Posterior vena cava (tissue), 2 donors: ENCODE data around the gene ACSF3. TPM values are rescaled to one million over a fixed set of nuclear protein-coding genes. Genes with fewer than 3 reads are reported as not detected.
A peak's percentile ranks its signal among the peaks of the same experiment; 100 is the strongest.
"Not testable (repeated sequence)": the region's sequence is repeated elsewhere in the genome, so short reads cannot be mapped to it uniquely, and the experiment has no call there.

Experiments
- DNase-seq: peaks from one replicate; pipeline ENCODE4 v3.0.0-alpha.2; 2020; ENCODE audit warnings: low spot score
- intact Hi-C, 2 donors: fragments of 100-400 bp; cut with DNase I; formaldehyde crosslinking; loops; one replicate each; pipeline versions ENCODE4 v1.14.1 to v1.14.2; 2022 to 2023
- total RNA-seq, 2 donors: library from RNA; stranded (reverse); fragmentation: NEBNext Ultra II Directional; extraction: Animal tissue kit (Norgen Biotek cat#: 25700); gene quantifications; one replicate each; pipeline ENCODE4 v1.2.1, GENCODE V29; 2021
- donor health status: DM: yes; HTN: yes; CAD: no.
- donor health status: DM: yes; HTN: yes; CAD: no.

Gene ACSF3
- total RNA-seq, 2 donors from 2014 or later, result 19.1 to 21.4 TPM

DNA sequence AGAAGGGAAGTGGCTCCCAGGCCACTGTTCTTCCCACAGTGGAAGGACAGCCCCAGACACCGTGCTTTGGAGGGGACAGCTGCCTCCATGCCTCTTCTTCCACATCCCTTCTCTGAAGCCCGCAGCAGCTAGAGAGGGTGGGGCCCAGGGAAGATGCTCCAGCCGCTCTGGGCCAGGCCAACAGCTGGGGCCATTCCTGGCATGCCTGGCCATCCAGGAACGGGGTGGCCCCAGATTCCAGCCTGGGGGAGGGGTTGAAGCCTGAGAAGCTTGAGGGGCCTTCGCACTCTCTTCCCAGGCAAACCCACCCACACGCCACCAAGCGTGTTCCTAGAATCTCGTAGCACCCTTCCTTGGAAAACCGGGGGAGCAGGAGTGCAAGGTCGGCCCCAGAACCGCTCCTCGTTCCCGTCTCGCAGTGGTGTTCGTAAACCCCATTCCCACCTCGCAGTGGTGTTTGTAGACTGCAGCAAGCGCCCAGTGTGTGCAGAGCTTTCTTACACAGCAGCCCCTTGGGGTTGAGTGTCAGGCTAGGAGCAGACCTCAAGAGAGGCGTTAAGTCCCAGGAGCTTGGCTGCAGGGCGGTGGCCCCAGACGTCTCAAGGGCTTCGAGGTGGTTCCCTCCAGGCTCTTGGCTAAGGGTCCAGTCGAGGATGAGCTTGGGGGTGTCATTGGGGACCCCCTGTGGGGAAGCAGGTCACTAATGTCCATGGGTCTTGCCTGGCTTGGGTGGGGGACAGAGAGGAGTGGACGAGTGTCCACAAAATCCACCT is 80.6 kb downstream of the ACSF3 start:
- intact Hi-C loops, result no loop called here
- DNase-seq, result no peak

DNA sequence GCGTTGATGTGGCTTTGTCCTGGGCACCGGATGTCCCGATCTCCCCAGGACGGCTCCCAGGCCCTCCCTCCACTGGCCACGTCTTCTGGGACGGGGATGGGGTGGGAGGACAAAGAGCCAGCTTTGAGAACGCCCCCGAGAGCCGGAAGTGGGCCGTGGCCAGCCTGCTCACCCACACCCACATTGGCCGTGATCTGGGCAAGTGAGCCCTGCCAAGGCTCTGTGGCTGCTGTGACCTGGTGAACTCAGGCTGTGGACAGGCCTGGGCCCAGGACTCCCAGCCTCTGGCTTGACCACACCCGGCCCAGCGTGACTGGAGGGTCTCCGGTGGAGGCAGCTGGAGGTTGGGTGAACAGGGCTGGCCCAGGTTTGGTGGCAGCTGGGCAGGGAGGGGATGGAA is 81.2 kb downstream of the ACSF3 start:
- intact Hi-C loops, result no loop called here
- DNase-seq, result no peak

DNA sequence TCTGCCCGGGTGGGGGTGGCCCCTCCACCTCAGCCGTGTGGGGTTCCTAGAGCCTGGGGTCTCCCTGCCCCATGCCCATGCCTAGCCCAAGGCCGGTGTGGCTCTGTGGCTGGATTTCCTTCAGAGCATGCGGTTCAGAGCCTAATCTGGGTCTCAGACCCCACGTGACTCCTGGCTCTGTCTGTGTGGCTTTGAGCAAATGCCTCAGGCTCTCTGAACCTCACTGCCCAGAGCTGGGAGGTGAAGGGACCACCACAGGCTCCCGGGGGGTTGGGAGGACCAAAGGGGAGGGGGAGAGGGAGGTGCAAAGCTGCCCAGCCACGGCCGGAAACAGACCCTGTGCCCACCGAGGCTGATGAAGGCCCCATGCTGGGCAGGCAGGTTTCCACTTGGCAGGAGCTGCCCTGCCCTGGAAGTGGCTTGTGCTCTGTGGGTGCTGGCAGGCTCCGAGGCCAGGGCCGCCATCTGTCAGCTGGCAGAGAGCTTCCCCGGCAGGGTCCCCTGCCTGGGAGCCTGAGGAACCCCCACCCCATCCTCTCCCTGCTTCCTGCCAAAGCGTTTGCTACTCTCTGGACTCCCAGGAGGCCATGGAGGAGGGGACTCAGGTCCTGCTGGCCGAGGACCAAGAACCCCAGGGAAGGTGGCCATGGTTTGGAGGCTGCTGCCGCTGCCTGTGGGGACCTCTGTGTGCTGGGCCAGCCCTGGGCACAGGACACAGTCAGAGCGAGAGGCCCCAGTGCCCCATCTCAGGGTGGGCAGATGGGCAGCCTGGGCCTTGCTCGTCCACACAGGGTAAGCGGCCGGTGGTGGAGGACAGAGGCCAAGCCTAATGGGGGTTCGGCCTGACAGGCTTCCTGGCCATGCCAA is 81.9 kb downstream of the ACSF3 start:
- no peak for DNase-seq
- intact Hi-C loops, result no loop called here

DNA sequence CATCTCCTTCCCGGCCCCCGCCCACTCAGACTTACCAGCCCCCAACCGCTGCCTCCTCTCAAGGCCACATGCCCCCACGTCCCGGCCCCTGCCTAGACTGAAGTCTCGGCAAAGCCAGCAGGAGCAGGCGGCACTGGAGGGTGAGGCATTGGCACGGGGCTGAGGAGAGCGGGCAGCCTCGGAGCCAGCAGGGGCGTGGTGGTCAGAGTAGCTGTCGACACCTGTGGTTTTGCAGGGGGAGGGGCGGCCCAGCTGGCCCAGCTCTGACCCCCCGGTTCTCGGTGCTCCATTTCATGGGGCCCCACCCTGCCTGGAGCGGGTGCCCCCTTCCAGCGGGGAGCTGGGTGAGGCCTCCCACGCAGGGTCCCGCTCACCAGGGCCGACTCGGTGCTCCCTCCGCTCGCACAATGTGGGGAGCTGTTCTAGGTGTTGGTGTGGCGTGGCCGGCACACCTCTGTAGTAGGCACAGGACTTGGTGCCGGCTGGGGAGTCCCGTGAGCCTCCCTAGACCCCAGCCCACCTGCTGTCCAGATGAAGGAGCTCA is 82.6 kb downstream of the ACSF3 start:
- no peak for DNase-seq
- intact Hi-C loops, result no loop called here

DNA sequence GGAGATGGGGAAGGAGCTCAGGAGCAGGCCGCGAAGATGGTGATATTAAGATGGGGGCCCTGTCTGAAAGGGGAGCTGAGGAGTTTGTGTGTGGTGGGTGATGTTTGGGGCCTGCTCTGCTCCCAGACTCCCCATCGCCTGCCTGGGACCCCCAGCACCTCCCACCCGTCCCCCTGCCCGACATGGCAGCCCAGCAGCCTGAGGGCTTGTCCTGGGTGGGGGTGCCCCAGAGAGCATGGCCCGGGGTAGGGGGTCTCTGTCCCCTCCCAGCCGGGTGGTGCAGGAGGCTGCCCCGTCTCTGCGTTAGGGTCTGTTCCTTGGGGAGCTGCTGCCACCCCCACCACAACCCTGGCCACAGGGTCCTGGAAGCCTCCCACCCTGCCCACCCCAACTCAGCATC is 83.1 kb downstream of the ACSF3 start:
- intact Hi-C loops, result no loop called here
- no peak for DNase-seq

DNA sequence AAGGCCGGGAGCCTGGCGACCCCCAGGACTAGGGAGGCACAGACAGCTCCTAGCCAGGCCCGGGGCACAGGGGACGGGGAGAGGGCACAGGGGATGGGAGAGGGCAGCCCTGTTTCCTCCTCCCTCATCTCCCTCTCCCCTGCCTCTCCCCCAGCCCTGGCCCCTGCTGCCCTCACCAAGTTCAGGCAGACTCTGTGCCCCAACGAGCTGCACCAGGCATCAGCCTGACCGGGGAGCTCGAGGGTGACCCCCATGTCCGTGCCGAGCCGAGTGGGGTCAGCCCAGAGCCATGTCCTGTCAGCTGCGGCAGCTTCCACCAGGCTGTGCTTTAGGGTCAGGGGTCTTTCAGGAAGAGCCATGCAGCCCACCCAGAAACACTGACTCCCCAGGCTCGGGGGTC is 83.8 kb downstream of the ACSF3 start:
- intact Hi-C loops, result no loop called here
- DNase-seq, result no peak

DNA sequence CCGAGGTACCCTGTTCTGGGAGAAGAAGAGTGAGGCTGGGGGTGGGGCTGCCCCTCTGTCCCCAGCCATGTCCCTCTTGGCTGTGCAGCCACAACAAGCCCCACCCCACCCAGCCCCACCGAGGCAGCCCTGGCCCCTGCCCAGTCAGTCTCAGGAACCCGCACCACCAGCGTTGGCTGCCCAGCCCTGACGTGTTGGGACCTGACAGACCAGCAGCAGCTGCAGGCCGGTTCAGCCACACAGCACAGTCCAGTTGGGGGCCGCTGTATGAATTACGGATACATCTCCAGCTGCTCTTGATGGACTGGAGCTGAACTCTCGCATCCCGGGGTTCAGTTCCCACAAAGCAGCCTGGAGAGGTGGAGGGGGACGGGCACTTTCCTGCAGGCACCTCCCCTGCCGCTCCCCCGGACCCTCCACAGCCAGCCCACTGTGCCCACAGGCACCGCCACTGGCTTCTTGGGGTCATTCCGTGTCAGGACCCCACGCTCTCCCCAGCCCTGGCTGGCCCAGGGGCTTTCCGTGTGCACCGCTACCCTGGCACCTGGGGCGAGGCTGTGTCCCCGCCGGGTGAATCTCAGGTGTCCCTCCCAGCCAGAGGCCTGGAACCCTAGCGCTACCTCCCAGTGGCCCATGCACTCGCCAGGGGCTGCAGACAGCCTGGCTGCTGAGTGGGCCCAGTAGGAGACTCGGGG is 84.9 kb downstream of the ACSF3 start:
- intact Hi-C loops, result no loop called here
- no peak for DNase-seq

DNA sequence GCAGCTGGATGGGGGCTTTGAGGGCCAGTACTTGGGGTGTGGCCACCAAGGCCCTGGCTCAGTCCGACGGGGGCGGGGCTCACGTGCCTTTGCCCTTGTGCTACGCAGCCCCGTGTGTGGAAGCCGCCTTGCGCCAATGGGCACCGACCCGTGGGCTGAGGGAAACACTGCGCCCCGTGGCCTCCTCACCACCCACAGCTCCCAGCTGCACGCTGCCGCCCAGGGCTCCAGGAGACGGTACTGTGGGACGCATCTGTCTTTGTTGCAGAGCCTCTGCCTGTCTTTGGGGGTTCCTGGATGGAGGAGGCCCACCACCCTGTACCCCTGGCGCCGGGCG is 85.5 kb downstream of the ACSF3 start:
- intact Hi-C loops, result no loop called here
- DNase-seq, result no peak

DNA sequence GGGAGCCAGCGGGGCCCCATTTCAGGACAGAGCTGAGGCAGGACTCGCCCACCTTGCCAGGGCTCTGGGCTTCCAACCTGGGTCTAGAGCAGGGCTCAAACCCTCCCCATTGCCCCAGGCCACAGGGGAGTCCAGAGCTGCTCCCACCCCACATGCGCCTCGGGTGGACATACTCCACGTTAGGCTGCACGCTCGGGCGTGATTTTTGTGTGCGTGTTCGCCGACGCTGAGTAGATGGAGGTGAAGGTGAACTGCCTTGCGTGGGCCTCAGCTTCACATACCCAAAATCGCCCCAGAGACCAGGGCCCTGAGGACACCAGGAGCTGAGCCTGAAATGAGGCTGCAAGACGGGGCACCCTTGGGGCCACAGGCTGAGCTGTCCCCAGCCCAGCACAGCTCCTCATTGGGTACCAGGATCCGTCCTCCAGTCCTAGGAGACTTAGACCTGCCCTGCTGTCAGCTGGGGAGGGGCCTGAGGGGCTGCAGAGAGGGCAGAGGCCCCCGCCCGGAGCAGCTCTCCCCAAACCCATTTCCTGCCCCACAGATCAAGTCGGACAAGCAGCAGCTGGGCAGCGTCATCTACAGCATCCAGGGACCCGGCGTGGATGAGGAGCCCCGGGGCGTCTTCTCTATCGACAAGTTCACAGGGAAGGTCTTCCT is 86.1 kb downstream of the ACSF3 start:
- no peak for DNase-seq
- intact Hi-C loops, result no loop called here

DNA sequence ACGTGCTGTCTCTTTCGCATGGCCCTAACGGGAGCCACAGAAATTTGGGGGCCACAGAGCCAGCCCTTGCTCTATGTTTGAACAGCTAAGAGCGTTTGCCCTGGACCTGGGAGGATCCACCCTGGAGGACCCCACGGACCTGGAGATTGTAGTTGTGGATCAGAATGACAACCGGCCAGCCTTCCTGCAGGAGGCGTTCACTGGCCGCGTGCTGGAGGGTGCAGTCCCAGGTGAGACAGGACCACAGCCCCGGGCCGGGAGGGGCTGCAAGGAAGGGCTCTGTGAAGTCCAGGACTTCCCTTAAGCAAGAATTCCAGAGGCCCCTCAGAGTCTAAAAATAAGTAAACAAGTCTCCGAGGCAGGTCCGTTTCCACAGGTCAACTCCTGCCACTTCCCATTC is 89.8 kb downstream of the ACSF3 start:
- no peak for DNase-seq
- intact Hi-C loops, result no loop called here

DNA sequence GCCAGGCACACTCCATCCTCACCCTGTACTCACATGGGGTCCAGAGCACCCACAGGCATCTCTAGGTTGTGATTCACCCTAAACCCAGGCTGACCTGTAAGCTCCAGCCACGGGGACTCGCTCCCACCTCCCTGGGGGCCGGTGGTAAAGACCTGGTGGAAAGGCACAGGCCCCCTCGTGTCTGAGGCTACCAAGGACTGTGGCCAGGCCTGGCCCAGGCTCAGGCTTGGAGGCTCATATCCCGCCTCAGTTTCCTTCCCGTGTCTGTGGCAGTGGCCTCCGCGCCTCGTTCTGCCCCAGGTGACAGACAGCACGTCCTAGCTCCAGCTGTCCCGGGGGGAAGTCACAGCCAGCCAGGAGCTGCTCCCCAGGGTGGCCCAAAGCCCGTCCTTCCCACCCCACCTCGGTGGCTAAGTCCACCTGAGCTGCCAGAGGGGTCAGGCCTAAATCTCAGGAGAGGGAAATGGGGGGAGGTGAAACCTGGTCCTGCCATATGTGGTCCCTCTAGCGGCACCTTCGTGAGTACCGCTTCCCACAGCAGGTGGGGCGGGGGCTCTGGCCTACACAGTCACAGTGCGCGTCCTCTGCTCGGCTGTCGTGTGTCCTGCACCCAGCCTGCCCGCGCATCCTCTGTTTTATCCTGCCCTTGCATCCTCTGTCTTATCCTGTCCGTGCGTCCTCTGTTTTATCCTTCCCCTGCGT is 90.5 kb downstream of the ACSF3 start:
- DNase-seq, result no peak
- intact Hi-C loops, result no loop called here

DNA sequence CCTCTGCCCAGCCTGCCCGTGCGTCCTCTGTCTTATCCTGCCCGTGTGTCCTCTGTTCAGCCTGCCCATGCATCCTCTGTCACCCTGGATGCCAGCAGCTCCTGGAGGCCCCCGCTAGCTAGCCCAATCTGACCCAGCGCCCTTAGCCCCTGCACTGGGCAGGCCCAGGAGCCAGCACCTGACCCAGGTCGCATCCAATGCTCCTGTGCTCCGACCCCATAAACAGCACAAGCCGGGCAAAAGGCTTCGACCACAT is 91.0 kb downstream of the ACSF3 start:
- no peak for DNase-seq
- intact Hi-C loops, result no loop called here

DNA sequence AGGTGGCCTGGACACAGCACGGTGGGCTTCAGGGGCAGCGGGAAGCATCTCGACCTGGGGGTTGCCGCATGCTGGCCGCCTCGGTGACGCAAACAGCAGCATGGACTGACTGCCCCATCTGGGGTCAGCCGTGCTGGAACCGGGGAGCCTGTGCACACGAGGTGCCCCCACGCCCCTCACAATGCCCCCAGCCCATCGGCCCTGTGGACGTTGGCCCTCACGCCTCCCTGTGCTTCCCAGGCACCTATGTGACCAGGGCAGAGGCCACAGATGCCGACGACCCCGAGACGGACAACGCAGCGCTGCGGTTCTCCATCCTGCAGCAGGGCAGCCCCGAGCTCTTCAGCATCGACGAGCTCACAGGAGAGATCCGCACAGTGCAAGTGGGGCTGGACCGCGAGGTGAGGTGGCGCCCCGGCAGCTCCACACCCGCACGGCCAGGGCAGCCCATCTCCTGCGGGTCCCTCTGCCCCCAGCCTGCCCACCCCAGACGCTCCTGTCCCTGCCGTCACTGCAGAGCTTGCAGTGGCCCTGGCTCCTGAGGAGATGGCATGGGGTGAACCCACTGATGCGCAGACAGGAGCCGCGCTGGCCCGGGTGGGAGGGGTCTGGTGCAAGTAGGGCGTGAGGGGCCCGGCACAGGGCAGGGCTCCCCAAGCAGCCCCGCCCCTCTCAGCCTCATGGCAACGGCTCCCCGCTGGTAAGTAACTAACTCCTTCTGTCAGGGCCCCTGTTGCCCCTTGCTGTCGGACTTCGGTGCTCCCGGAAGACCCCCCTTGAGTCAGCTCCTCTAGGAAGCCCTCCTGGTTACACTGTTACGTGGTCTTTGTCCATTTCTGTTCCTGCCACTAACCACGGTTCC is 91.5 kb downstream of the ACSF3 start:
- DNase-seq, result no peak
- intact Hi-C loops, result no loop called here

DNA sequence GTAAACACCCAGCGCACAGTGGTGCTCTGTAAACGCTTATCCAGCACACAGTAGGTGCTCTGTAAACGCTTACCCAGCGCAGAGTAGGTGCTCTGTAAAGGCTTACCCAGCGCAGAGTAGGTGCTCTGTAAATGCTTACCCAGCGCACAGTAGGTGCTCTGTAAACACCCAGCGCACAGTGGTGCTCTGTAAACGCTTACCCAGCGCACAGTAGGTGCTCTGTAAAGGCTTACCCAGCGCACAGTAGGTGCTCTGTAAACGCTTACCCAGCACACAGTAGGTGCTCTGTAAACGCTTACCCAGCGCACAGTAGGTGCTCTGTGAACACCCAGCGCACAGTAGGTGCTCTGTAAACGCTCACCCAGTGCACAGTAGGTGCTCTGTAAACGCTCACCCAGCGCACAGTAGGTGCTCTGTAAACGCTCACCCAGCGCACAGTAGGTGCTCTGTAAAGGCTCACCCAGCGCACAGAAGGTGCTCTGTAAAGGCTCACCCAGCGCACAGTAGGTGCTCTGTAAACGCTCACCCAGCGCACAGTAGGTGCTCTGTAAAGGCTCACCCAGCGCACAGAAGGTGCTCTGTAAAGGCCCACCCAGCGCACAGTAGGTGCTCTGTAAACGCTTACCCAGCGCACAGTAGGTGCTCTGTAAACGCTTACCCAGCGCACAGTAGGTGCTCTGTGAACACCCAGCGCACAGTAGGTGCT is 92.4 kb downstream of the ACSF3 start:
- intact Hi-C loops, DNase-seq: not testable (repeated sequence)

DNA sequence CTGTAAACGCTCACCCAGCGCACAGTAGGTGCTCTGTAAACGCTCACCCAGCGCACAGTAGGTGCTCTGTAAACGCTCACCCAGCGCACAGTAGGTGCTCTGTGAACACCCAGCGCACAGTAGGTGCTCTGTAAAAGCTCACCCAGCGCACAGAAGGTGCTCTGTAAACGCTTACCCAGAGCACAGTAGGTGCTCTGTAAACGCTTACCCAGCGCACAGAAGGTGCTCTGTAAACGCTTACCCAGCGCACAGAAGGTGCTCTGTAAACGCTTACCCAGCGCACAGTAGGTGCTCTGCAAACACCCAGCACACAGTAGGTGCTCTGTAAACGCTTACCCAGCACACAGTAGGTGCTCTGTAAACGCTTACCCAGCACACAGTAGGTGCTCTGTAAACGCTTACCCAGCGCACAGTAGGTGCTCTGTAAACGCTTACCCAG is 93.0 kb downstream of the ACSF3 start:
- DNase-seq, intact Hi-C loops: not testable (repeated sequence)

DNA sequence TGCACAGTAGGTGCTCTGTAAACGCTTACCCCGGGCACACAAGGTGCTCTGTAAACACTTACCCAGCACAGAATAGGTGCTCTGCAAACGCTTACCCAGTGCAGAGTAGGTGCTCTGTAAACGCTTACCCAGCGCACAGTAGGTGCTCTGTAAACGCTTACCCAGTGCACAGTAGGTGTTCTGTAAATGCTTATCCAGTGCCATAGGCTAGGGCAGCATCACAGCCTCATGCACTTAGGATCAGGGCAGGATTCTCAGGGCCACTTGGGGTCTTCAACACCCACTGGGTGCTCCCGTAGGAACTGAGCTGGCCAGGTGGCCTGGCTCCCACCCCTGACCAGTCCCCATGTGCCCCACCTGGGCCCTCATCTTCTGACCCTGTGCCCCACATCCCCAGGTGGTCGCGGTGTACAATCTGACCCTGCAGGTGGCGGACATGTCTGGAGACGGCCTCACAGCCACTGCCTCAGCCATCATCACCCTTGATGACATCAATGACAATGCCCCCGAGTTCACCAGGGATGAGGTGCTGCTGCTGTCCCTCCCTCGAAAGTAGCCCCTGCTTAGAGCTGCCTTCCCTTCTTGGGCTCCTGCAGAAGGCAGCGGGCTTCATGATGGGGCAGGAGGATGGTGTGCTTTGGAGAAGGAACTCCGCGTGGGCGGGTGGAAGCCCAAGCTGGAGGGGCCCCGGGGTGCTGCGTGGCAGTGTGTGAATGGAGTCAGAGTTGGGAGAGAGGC is 93.5 kb downstream of the ACSF3 start:
- DNase-seq, result peak; percentile 81
- intact Hi-C loops, result no loop called here
